Measurements from ENCODE around the gene MLC1.

- no peak for TF ChIP-seq CTCF (IDR thresholded peaks at IDR 0.05 in 2 of 3, conservative IDR thresholded peaks at IDR 0.05 in 1 of 3; ENCODE audit: control insufficient read depth in 2 of 3, extremely low read depth in 1 of 3, insufficient read depth in 1 of 3, low read depth in 3 of 3, low read length in 3 of 3)
- no peak for TF ChIP-seq BMI1 (IDR thresholded peaks at IDR 0.05; ENCODE audit: borderline replicate concordance)
- no peak for TF ChIP-seq YBX1 (IDR thresholded peaks at IDR 0.05)
- TF ChIP-seq ESRRA (IDR thresholded peaks at IDR 0.05; ENCODE audit: low read length): no peak
Measured at GRCh38 chr22:50085211-50085972, at the start of gene MLC1.

Measured in GM12878 (cell line).